Smooth muscle cell (in vitro differentiated cells): ENCODE measurements around the gene SAMD1. TPM values are rescaled to one million over a fixed set of nuclear protein-coding genes. Genes with fewer than 3 reads are reported as not detected.

ENCODE experiments used
- DNase-seq: peaks from one replicate; lab custom pipeline; 2025; ENCODE audit not compliant: unreplicated experiment; lab: John Stamatoyannopoulos, UW
- H2AFZ ChIP-seq: fragments of 200-600 bp; sonication (generic); 2 replicates; pipeline ENCODE4 v1.6.0; 2016; ENCODE audit warnings: antibody characterized with exemption, low read depth, mild to moderate bottlenecking
- H3F3A ChIP-seq: fragments of 200-600 bp; sonication (generic); 2 replicates; pipeline ENCODE4 v1.6.0; 2017; ENCODE audit warnings: antibody characterized with exemption, low read depth
- H3K27ac ChIP-seq: fragments of 200-600 bp; sonication (generic); 2 replicates; pipeline ENCODE4 v1.5.1; 2016; ENCODE audit warnings: low read depth, mild to moderate bottlenecking
- H3K27me3 ChIP-seq: fragments of 200-600 bp; sonication (generic); 2 replicates; pipeline ENCODE4 v1.6.1; 2016; ENCODE audit warnings: low read depth, mild to moderate bottlenecking
- H3K36me3 ChIP-seq: fragments of 200-600 bp; sonication (generic); 2 replicates; pipeline ENCODE4 v1.5.1; 2016; ENCODE audit warnings: low read depth
- H3K4me1 ChIP-seq: fragments of 200-600 bp; sonication (generic); 2 replicates; pipeline ENCODE4 v1.5.1; 2016; ENCODE audit warnings: low read depth
- H3K4me2 ChIP-seq: fragments of 200-600 bp; sonication (generic); 2 replicates; pipeline ENCODE4 v1.6.0; 2016; ENCODE audit warnings: mild to moderate bottlenecking
- H3K4me3 ChIP-seq: fragments of 200-600 bp; sonication (generic); 2 replicates; pipeline ENCODE4 v1.5.1; 2016; ENCODE audit warnings: mild to moderate bottlenecking
- H3K79me2 ChIP-seq: fragments of 200-600 bp; sonication (generic); 2 replicates; pipeline ENCODE4 v1.6.0; 2016; ENCODE audit warnings: low read depth, mild to moderate bottlenecking
- H3K9ac ChIP-seq: fragments of 200-600 bp; sonication (generic); 2 replicates; pipeline ENCODE4 v1.6.0; 2016; ENCODE audit warnings: low read depth
- H3K9me3 ChIP-seq: fragments of 200-600 bp; sonication (generic); replicated peaks from 2 replicates; pipeline ENCODE4 v1.5.1; 2016; ENCODE audit warnings: low read depth
- H4K20me1 ChIP-seq: fragments of 200-600 bp; sonication (generic); 2 replicates; pipeline ENCODE4 v1.6.0; 2016; ENCODE audit warnings: low read depth
- WGBS: methylation state at CpG from one replicate; pipeline ENCODE4 v1.1.7; 2016; ENCODE audit warnings: low lambda C conversion rate; 5-methylcytosine and 5-hydroxymethylcytosine counted together
- polyA plus RNA-seq: library from polyadenylated mRNA; unstranded; fragments of >200 nt; fragmentation: Nextera tagmentation; extraction: Ambion mirVana; gene quantifications from 2 replicates; pipeline ENCODE4 v1.2.1, GENCODE V29; 2016
- total RNA-seq: library from RNA; depleted of rRNA; stranded (reverse); fragments of >200 nt; gene quantifications from 2 replicates; pipeline ENCODE4 v1.2.3, GENCODE V29; 2014
- TF ChIP-seq, protein P1 (sequence below): fragments of 200-600 bp; sonication (generic); IDR thresholded peaks from 2 replicates; pipeline ENCODE4 v1.5.1; 2017; ENCODE audit warnings: borderline replicate concordance, mild to moderate bottlenecking, antibody characterized with exemption; ENCODE audit not compliant: insufficient read depth, poor library complexity, severe bottlenecking

SAMD1 gene
- total and polyA plus RNA-seq, 2 experiments from 2014 or later = 35.0 to 71.3 TPM

DNA sequence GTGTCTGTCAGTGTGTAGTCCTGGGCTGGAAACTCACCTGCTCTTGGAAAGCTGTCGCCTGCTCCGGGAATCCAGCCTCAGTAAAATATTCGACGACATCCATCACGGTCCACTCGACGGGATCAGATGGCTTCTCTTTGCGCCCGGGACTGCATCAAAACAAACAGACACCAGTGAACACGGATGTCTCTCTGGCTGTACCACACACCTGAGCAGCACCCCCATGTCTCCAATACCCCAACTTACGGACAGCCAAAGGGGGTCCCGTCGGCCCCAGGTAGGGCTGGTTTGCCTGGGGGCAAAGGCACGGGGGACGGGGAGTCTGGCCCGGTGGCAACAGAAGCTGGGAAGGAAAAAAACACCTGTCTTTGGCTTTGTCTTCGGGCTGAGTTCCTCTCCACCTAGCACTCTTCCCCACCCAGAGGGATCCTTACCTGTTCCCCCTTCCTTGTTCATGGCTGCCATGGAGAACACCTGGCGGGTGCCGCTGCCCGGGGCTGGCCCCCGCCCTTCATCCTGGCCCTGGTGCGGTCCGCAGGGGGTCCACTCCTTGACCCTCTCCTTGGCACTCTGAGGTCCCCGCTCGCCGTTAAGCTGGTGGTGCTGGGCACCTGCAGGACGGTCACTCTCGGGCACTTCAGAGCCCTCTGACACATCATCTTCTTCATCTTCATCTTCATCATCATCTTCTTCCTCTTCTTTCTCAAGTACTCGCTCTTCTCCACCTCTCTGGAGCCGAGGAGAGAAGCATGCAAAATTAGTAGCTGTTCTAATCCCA, 1.7 kb downstream of the SAMD1 start:
- no peaks in the 10 kb centered on the region for H3K27me3 ChIP-seq

DNA sequence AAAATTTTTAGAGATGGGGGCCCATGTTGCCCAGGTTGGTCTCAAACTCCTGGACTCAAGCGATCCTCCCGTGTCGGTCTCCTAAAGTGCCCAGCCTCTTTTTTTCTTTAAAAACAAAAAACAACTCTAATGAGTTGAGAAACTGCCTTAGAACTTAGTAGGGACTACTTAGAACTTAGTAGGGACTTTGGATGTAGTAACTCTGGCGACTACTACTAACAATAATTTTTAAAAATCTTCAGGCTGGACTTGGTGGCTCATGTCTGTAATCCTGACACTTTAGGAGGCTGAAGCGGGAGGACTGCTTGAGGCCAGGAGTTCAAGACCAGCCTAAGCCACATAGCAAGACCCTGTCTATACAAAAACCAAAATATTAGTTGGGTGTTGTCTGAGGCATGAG, 4.5 kb downstream of the SAMD1 start:
- DNase-seq = no peak
- H3K79me2 ChIP-seq = peaks cover 5% of the 10 kb centered on the region
- H3K27ac ChIP-seq = no peak overlapping the region
- WGBS = 75% methylated on average over 5 of the region's 5 CpGs
- H3K36me3 ChIP-seq = no peaks in the 10 kb centered on the region
- no peak overlapping the region for H3K4me3 ChIP-seq
- no peak overlapping the region for H2AFZ ChIP-seq
- peaks cover 12% of the 10 kb centered on the region for H4K20me1 ChIP-seq
- no peaks in the 10 kb centered on the region for H3K27me3 ChIP-seq
- peak overlapping the region; percentile 68 for H3K4me2 ChIP-seq
- TF ChIP-seq, protein P1, sequence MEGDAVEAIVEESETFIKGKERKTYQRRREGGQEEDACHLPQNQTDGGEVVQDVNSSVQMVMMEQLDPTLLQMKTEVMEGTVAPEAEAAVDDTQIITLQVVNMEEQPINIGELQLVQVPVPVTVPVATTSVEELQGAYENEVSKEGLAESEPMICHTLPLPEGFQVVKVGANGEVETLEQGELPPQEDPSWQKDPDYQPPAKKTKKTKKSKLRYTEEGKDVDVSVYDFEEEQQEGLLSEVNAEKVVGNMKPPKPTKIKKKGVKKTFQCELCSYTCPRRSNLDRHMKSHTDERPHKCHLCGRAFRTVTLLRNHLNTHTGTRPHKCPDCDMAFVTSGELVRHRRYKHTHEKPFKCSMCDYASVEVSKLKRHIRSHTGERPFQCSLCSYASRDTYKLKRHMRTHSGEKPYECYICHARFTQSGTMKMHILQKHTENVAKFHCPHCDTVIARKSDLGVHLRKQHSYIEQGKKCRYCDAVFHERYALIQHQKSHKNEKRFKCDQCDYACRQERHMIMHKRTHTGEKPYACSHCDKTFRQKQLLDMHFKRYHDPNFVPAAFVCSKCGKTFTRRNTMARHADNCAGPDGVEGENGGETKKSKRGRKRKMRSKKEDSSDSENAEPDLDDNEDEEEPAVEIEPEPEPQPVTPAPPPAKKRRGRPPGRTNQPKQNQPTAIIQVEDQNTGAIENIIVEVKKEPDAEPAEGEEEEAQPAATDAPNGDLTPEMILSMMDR = no peak
- no peak overlapping the region for H3K9ac ChIP-seq
- H3K4me1 ChIP-seq = no peaks in the 10 kb centered on the region
- no peaks in the 10 kb centered on the region for H3F3A ChIP-seq
- H3K9me3 ChIP-seq = no peaks in the 10 kb centered on the region

More for the DNA sequence above, 1.7 kb downstream of the SAMD1 start:
- H3K4me2 ChIP-seq = peak overlapping the region; percentile 76
- H3K79me2 ChIP-seq = no peaks in the 10 kb centered on the region
- H3K9me3 ChIP-seq = no peaks in the 10 kb centered on the region
- WGBS = 91% methylated on average over 30 of the region's 30 CpGs
- H3K27ac ChIP-seq = no peak overlapping the region
- DNase-seq = no peak
- H3K9ac ChIP-seq = no peak overlapping the region
- no peaks in the 10 kb centered on the region for H3K4me1 ChIP-seq
- H3F3A ChIP-seq = no peaks in the 10 kb centered on the region
- H3K36me3 ChIP-seq = no peaks in the 10 kb centered on the region
- peaks cover 12% of the 10 kb centered on the region for H4K20me1 ChIP-seq
- peak overlapping the region; percentile 57 for H3K4me3 ChIP-seq
- no peak overlapping the region for H2AFZ ChIP-seq
- TF ChIP-seq, protein P1 = no peak

DNA sequence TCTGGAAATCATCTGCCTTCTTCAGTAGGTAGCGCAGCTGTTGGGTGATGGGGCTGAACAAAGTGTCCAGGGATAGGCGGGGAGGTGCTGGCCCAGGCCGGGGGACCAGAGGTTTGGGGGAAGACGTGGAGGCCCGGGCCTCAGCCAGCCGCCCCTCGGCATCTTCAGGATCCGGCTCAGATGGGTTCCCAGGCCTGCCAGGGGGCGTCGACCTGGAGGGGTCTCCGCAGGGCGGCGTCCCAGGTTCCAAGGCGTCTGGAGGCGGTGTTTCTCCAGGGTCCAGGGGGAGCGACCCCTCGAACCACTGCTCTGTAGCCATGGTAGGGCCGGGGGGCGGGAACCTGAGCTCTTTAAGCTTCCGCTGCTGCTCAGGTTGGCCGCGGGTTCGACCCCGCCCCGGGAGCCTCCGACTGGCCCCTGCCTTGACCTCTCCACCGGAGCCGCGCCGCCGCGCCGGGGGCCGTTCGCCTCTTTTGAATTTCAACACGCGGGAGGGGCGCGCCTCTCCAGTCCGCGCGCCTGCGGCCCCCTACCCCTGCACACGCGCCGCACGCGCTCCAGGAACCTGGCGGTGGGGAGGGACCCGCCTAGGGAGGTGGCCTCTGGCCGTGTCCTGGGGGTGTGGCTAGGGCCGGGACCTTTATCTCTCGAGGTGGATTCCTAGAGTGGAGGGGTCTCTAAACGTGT, 5.1 kb downstream of the SAMD1 start, which contains the start of gene C19orf67:
TSS of gene C19orf67 (minus strand) at position 475 of the 687 bp plus-strand sequence. CDS start at position 319, 156 bp downstream.
- peak within 1 kb of the TSS; percentile 68 for H3K4me2 ChIP-seq
- no peak for DNase-seq

More for the DNA sequence above, 5.1 kb downstream of the SAMD1 start, which contains the start of gene C19orf67:
- H3K9me3 ChIP-seq = no peaks in the 10 kb centered on the region
- H3K9ac ChIP-seq = no peak within 1 kb of the TSS
- H3K4me3 ChIP-seq = peak within 1 kb of the TSS; percentile 22
- no peaks in the 10 kb centered on the region for H3F3A ChIP-seq
- H2AFZ ChIP-seq = no peak within 1 kb of the TSS
- peaks cover 5% of the 10 kb centered on the region for H3K79me2 ChIP-seq
- no peaks in the 10 kb centered on the region for H3K36me3 ChIP-seq
- H3K4me1 ChIP-seq = no peaks in the 10 kb centered on the region
- peaks cover 12% of the 10 kb centered on the region for H4K20me1 ChIP-seq
- H3K27ac ChIP-seq = no peak within 1 kb of the TSS
- no peaks in the 10 kb centered on the region for H3K27me3 ChIP-seq
- 35% methylated on average over 43 of the region's 54 CpGs for WGBS
- TF ChIP-seq, protein P1 = no peak
